Measurements from ENCODE around the gene ATP5F1B.

DNA sequence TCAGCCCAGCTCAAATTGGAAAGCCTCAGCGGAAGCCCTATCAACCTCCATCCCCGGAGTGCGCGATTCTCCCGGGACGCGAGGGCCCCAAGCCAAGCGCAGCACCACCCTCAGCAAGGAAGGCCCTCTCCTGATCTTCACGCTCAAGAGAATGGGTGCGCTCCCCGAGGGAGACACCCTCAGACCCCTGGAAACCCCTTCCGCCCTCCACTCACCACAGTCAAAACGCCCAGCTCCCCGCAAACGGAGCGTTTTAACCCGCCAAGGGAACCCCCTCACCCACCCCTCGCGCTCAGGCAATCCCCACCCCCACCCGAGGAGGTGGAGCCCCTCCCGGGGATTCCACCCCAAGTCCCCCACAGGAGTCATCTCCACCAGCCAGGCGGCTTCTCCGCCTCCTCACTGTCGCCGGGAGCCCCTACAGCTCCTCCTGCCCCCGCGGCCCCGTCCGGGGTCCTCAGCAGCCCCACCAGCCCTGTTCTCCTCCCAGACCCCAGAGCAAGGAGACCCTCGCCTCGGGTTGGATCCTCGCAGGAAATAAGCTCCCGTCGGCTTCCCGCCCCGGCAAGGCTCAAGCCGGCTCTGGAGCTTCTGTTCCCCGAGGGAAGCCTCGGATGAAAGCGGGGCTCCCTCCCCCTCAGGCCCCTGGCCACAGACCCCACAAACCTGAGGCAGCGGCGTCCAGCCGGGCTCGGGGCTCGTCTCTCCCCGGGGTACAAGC is 16.2 kb downstream of the ATP5F1B start:
- TF ChIP-seq, protein P1, sequence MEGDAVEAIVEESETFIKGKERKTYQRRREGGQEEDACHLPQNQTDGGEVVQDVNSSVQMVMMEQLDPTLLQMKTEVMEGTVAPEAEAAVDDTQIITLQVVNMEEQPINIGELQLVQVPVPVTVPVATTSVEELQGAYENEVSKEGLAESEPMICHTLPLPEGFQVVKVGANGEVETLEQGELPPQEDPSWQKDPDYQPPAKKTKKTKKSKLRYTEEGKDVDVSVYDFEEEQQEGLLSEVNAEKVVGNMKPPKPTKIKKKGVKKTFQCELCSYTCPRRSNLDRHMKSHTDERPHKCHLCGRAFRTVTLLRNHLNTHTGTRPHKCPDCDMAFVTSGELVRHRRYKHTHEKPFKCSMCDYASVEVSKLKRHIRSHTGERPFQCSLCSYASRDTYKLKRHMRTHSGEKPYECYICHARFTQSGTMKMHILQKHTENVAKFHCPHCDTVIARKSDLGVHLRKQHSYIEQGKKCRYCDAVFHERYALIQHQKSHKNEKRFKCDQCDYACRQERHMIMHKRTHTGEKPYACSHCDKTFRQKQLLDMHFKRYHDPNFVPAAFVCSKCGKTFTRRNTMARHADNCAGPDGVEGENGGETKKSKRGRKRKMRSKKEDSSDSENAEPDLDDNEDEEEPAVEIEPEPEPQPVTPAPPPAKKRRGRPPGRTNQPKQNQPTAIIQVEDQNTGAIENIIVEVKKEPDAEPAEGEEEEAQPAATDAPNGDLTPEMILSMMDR (IDR thresholded peaks at IDR 0.05) = no peak
- TF ChIP-seq ZNF121 (CRISPR knock-in tag; IDR thresholded peaks at IDR 0.05) (no peak), FOXP1 (CRISPR knock-in tag; IDR thresholded peaks at IDR 0.05; ENCODE audit: borderline replicate concordance) (no peak), ZNF138 (CRISPR knock-in tag; conservative IDR thresholded peaks at IDR 0.05) (no peak), CBFB (CRISPR knock-in tag; IDR thresholded peaks at IDR 0.05; ENCODE audit: low read depth) (no peak), ZBTB21 (CRISPR knock-in tag; IDR thresholded peaks at IDR 0.05; ENCODE audit: borderline replicate concordance) (no peak)
- TF ChIP-seq, protein P2, sequence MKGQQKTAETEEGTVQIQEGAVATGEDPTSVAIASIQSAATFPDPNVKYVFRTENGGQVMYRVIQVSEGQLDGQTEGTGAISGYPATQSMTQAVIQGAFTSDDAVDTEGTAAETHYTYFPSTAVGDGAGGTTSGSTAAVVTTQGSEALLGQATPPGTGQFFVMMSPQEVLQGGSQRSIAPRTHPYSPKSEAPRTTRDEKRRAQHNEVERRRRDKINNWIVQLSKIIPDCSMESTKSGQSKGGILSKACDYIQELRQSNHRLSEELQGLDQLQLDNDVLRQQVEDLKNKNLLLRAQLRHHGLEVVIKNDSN (CRISPR knock-in tag; IDR thresholded peaks at IDR 0.05) = no peak
